HS-5 (cell line): ENCODE measurements around the gene LARP4.
"Not testable (repeated sequence)": the region's sequence is repeated elsewhere in the genome, so short reads cannot be mapped to it uniquely, and the experiment has no call there.

Experiments used
- DNase-seq: peaks from one replicate; pipeline ENCODE4 v3.0.0-alpha.2; 2012; ENCODE audit warnings: low read depth

Gene LARP4

DNA sequence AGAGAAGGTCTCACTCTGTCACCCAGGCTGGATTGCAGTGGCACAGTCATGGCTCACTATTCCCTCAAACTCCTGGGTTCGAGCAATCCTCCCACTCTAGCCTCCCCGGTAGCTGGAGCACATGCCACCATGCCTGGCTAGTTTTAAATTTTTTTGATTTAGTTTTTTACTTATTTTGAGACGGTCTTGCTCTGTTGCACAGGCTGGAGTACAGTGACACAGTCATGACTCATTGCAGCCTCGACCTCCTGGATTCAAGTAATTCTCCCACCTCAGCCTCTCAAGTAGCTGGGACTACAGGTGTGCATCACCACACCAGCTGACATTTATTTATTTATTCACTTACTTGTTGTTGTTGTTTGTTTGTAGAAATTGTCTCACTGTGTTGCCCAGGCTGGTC lies 81.9 kb downstream of the LARP4 start:
- DNase-seq, result no peak

DNA sequence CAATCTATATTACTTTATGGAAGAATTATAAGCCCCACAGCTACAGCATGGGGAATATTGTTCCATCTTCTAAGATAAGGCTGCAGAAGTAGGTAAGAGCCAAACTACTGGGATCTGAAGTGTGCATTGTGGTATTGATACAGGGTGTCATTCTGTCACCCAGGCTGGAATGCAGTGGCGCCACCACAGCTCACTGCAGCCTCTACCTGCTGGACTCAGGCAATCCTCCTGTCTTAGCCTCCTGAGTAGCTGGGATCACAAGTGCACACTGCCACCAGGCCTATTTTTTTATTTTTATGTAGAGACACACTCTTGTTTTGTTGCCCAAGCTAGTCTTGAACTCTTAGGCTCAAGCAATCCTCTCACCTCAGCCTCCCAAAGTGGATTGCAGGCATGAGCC lies 82.8 kb downstream of the LARP4 start:
- DNase-seq, result no peak

DNA sequence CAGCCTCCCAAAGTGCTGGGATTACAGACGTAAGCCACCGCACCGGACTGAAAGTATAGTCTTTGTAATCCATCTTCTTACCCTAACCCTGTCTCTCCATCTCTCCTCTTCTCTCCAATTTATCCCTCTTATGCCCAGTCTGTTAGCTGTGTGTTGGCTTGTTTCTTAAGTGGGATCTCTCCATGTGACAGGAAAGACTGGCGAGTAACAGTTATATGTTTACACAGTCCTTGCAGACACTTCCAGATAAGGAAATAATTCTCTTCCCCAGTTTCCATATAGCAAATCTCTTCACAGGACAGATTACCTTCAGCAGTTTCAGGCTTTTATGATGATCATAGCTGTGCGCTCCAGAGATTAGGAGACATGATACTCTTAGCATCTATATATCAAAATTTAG lies 88.1 kb downstream of the LARP4 start:
- DNase-seq, result no peak

DNA sequence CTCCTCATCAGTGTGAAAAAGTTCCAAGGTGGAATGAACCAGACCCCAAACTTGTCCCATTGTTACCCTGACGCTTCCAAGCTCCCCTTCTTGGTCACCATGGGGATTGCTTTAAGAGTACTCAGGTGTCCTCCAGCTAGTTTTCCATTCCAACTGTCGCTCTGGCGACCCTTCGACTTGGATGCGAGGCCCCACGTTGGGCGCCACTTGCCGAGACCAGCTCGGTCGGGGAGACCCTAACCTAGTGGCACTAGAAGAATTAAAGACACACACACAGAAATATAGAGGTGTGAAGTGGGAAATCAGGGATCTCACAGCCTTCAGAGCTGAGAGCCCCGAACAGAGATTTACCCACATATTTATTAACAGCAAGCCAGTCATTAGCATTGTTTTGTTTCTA lies 97.4 kb downstream of the LARP4 start:
- not testable (repeated sequence) for DNase-seq

DNA sequence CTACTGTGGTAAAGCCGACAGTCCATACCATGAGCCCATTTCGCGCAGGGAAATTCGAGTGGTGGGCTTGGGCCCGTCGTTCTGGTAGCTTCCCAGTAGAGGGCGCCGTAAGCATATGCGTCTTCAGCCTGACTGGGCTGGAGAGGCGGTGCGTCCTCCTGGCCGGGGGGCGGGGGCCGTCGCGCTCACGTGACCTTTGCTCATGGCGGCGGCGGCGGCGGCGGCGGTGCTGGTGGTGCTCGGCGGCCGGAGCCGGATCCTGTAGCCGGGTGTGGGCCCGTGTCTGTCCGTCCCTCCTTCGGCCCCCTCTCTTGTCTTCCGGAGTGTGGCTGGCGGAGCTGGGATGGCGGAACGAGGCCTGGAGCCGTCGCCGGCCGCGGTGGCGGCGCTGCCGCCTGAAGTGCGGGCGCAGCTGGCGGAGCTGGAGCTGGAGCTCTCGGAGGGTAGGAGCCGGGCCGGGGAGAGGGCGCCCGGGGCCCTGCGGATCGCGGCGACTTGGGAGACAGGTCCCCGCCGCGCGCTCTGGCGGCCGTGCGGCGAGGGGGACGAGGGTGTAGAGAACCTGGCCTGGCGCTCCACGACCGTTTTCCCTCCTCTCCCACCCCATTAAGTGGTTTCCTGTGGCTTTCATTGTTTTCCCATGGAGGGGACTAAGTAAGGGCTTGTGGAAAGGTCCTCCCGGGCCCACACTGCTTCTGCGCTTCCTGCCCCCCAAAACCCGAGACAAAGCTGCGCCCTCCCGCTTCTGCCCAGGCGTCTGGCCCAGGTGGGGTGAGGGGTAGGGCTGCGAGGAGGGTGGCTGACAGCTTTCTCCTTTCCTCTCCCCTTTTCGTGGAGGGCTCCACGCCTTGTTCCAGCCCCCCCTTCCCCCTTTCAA lies 104.4 kb downstream of the LARP4 start, which contains the start of gene DIP2B:
TSS of gene DIP2B (plus strand) at position 188 of the 877 bp plus-strand sequence. CDS start at position 344, 156 bp downstream.
- peak; percentile 43 for DNase-seq

DNA sequence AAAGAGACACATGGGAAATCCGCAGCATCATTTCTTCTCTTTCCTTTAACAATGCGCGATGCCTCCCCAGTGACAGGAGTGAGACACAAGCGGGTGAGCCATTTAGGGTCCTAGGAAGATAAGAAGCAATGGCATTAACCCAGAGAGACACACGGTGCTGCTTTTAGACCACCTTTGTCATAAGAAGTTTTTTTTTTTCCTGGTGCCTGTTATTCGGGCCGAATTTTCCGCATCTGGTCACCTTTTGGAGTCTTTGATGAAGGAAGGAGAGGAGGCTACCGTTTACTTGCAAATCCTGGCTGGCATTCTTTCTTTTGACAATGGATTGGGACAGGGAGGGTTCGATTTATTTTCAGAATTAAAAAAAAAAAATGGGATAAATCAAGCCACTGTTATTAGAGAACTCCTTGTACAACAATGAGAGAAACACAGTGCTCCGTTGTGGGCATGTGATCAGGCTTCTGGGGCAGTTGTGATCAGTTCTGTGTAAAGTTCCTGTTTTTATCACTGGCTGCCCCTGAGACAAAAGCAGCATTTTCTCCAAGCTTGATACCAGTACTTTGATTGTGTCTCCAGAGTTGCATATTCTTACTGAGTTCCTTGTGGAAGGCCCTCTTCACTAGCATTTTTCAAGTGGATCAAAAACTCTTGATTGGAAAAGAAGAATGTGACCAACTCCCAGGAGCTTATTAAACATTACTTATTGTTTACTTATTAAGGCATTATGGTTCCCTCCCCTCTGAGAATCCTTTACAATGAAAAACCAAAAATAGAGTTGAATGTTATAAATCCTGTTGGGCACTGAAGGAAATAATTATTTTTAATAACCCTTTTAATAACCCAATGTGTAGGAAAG lies 105.2 kb downstream of the LARP4 start:
- DNase-seq, result no peak

DNA sequence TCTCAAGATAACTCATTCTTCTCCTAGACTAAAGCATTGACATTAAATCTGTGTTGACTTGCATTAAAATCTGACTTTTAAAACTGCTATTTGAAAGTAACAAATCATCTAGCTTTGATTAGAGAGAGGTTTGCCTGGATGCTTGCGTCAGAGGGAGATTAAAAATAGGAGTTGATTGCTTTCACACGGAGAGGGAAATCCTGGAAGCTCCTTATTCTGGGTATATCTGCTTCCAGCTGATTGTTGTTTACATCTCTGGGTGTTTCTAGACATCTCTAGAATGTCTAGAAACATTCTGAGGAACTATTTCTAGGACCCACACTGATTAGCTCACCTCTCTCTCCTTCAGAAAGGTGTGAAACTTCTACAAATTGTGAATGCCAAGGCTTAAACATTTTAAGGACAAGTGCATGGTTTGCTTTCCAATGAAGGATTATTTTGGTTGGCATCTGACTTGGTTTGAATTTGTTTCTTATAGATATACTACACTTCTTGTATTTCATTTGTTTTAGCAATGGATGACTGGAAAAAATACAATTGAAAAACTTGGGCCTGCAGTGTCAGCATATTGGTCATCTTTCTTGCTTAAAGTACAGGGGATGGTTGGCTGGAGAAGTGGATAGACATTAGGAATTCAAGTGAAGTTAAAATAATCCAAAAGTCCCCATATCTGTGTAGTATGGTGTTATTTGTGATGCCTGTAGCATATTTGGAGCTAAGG lies 106.2 kb downstream of the LARP4 start:
- no peak for DNase-seq

DNA sequence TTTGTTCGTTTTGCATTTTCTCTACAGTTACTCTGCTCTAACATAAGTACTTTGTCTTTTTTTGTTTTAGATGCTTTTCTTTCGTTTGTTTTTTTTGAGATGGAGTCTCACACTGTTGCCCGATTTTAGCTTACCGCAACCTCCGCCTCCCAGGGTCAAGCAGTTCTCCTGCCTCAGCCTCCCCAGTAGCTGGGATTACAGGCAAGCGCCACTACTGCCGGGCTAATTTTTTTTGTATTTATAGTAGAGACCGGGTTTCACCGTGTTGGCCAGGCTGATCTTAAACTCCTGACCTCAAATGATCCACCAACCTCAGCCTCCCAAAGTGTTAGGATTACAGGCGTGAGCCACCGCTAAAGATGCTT lies 106.8 kb downstream of the LARP4 start:
- no peak for DNase-seq

DNA sequence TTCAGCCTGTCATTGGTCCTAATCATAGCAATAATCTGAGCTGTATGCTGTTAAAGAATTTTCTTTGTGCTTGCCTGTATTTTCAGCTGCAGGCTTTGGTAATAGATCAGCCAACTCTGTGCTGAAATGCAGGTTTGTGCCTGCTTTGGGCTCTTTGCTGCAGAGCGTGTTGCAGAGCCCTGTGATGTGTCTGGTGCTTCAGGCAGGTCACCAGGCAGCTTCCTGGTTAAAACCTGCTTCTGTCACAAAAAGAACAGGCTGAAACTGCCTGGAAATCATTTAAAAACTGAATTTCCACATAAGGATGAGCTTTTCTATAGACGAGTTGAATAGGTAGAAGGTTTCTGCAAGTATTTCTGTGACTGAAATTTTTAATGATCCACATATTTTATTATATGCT lies 107.2 kb downstream of the LARP4 start:
- DNase-seq, result no peak

DNA sequence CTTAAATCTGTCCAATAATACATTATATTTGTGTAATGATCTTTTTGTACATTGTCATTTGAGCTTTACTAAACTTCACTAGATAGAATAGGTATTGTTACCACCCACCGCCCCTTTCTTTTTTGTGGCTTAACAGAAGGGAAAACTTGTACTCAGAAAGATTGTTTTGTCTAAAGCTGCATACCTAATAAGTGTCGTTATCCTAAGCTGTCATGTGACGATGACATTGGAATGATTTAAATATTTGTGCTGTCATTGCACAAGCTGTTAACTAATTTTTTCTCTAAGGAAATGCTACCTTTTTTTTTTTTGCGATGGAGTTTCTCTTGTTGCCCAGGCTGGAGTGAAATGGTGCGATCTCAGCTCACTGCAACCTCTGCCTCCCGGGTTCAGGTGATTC lies 107.7 kb downstream of the LARP4 start:
- DNase-seq, result no peak

DNA sequence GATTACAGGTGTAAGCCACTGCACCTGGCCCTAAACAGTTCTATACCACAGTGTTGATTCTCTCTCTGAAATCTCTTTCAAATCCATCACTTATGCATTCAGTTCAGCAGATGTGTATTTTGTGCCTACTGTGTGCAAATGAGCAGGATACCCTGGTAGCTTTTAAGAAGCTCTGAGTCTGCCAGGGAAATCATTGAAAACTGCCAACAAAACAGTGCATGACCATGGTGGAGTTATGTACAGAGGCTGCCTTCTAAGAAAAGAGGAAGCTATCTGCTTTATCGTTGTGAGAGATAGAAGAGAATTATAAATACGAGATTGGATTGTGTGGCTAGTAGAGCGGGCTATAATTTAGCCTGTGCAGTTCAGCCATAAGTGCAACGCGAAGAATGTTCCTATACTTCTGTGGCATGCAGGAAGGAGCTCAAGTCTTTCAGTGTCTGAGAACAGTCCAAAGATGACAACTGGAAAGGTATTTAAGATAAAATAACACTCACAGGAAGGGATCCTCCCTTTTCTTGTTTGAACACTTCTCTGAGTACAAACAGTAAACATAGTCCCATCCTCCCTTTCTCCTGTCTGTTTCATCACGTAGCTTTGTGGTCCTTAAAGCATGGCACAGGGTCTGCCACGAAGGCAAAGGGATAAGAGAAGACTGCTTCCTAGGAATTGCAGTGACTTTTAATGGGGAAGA lies 108.4 kb downstream of the LARP4 start:
- no peak for DNase-seq

DNA sequence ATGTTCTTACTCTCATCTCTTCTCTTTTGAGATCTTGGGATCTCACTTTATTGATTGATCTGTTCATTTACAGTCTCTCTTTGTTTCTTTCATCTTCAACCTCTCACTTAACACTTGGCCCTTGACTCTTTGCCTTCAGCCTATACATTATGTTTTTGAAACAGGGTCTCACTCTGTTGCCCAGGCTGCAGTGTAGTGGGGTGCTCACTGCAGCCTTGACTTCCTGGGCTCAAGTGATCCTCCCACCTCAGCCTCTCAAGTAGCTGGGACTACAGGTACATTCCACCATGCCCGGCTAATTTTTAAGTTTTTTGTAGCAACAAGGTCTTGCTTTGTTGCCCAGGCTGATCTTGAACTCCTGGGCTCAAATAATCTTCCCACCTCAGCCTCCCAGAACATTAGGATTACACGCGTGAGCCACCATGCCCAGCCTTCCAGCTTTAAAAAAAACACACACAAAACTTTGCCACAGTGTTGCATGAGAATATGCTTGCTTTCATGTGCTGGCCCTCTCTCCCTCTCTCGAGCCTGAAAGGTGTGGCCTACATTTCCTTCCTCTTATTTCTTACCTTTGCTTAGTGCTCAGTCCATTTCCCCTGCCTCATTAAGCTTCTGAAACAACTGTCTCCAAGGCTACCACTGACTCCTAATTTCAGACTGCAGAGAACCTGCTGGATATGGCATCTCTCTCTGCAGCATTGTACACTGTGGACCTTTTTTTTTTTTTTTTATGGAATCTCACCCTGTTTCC lies 114.0 kb downstream of the LARP4 start:
- no peak for DNase-seq

DNA sequence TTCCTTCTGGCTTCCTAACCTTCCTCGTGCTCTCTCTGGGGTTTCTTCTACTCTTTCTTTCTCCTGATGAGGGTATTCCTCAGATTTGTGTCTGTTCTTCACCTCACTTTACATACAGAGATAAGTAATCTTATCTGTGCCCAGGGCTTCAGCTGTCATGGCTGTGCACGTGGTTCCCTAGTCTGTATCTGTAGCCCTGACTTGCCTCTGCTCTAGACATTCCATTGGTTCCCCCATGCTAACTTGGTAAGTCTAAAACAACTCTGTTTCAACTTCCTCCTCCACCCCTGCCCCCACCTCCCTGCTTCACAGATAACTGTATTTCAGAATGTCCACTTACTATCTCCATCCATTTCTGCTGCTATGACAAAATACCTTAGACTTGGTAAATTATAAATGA lies 114.9 kb downstream of the LARP4 start:
- no peak for DNase-seq

DNA sequence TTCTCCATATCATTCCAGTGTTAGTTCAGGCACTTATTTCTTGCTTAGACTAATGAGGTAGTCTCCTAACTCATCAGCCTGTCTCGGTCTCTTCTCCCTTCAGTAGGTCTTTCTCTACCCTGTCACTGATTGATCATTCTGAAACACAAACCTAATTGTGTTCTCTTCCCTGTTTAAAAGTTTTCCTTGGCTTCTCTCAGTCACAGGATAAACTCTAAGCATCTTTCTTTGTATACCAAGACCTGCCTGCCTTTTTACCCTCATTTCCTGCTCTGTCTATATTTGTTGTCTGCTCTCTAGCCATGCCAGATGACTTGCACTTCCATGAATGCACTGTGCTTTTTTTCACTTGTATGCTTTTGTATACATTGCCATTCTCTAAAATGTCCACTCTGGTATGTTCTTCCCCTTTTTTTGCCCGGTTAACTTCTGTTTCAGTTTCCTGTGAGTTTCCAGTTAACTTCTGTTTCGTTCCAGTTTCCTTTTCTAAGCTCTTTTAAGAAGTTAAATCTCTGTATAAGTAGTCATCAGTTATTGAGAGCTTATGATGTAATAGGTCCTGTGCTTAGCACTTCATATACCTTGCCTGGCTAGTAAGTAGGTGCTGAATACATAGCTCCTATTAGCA lies 116.8 kb downstream of the LARP4 start:
- DNase-seq, result no peak

DNA sequence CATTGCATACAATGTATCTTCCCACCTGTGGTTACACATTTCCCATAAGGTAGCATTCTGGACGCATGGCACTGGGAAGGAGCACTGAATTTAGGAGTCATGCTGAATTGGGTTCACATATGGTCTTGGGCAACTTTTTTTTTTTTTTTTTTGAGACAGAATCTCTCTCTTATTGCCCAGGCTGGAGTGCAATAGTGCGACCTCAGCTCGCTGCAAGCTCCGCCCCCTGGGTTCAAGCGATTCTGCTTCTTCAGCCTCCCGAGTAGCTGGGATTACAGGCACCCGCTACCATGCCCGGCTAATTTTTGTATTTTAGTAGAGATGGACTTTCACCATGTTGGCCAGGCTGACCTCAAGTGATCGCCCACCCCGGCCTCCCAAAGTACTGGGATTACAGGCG lies 117.4 kb downstream of the LARP4 start:
- DNase-seq, result no peak

DNA sequence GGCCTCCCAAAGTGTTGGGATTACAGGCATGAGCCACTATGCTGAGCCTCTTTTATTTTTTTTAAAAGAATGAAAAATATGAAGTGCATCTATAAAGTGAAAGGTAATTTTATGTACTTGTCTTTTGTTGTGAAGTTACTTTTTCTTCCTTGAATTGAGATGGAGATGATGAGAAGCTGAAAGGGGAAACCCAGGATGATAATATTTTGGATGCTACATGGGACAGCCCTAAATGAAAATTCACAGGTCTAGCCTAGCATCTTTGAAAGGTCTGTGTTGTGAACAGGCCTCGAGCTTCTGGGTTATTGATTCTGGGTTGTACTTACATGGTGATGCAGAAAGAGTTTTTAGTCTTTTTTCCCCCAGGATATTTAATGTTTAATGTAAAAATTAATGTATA lies 118.7 kb downstream of the LARP4 start:
- DNase-seq, result no peak

DNA sequence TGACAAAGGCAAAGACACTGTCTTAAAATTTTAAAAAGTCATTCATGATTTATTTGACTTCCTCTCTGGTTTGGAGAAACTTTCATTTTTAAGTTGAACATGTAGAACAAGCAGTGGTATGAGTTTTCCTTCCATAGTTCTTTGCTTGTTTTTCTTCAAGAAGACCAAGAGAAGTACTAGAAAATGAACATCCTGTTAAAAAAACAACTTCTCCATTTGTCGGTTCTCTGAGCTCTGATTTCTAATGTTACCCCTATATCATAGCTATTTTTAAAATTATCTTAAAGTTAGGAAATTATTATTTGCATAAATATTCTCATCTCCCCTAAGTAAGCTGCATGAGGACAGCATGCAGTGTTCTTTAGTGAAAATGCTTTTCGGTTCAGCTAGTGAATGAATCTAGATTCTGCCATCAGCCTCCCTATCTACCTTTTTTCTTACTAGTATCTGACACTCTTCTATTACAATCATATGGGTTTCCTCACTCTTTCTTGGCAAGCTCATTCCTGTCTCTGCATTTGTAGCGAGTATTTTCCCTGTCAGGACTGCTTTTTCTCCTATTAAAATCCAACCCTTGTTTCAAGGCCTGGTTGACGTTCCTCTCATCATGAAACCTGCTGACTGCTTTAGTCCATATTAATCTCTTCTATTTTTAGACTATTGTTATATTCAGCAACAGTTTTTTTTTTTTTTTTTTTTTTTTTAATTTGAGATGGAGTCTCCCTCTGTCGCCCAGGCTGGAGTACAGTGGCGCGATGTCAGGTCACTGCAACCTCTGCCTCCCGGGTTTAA lies 119.9 kb downstream of the LARP4 start:
- no peak for DNase-seq

DNA sequence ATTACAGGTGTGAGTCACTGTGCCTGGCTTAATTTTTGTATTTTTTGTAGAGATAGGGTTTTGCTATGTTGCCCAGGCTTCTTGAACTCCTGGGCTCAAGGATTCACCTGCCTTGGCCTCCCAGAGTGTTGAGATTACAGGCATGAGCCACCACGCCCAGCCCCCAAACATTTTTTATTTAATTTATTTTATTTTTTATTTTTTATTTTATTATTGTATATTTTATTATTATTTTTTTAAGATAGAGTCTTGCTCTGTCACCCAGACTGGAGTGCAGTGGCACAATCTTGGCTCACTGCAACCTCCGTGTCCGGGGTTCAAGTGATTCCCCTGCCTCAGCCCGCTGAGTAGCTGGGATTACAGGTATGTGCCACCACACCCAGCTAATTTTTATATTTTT lies 121.1 kb downstream of the LARP4 start:
- DNase-seq, result not testable (repeated sequence)

DNA sequence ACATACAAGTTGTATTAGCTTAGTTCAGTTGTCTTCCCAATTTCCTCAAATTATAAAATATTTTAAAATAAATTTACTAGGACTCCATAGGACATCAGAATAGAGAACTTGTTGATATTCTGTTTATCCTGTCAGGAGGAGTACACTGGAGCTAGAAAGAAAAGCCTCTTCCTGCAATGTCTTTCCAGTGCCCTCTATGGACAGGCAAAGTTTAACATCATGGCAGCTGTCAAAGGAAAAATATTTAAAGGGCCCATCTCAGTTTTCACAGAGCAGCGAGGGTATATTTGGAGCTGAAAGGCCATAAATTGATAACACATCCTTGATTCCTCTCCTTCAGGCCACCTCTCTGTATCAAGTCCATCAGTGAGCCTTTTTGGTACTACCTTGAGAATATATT lies 123.1 kb downstream of the LARP4 start:
- no peak for DNase-seq

DNA sequence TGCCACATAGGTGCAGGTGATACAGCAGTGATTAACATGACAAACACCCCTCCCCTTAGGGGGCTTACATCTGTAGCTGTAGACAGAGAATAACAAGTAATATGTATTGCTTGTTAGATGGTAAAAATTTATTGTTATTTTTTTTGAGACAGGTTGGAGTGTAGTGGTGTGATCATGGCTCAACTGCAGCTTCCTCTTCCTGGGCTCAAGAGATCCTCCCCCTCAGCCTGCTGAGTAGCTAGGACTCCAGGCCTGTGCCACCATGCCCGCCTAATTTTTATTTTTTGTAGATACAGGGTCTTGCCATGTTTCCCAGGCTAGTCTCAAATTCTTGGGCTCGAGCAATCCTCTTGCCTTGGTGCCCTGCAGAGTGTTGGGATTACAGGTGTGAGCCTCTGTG lies 123.9 kb downstream of the LARP4 start:
- no peak for DNase-seq
